Measurements from ENCODE around the gene PTPRT.

GRCh38 chr20:42559665-42560064 is 630.0 kb downstream of the PTPRT start:
- TF ChIP-seq CTCF (IDR thresholded peaks at IDR 0.05) (no peak), POLR2A (IDR thresholded peaks at IDR 0.05) (no peak), POLR2AphosphoS5 (IDR thresholded peaks at IDR 0.05) (no peak), EP300 (IDR thresholded peaks at IDR 0.05) (no peak)

Measured in suprapubic skin (tissue), 4 donors.